ENCODE data around the gene POLDIP2.

DNA sequence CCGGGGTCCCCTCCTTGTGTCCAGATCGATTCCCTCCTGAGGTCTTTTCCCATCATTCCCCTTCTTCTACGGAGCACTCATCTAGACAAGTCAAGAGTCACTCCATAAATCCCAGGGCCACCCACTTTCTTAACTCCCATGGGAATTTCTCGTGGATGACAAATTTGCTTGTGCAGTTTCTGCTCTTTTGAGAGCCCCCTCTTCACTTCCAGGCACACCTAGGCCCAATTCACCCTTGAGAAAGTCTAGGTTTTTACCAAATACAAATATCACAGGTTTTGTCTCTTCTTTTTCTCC is 522 bp upstream of the POLDIP2 start:
- TF ChIP-seq, protein P1, sequence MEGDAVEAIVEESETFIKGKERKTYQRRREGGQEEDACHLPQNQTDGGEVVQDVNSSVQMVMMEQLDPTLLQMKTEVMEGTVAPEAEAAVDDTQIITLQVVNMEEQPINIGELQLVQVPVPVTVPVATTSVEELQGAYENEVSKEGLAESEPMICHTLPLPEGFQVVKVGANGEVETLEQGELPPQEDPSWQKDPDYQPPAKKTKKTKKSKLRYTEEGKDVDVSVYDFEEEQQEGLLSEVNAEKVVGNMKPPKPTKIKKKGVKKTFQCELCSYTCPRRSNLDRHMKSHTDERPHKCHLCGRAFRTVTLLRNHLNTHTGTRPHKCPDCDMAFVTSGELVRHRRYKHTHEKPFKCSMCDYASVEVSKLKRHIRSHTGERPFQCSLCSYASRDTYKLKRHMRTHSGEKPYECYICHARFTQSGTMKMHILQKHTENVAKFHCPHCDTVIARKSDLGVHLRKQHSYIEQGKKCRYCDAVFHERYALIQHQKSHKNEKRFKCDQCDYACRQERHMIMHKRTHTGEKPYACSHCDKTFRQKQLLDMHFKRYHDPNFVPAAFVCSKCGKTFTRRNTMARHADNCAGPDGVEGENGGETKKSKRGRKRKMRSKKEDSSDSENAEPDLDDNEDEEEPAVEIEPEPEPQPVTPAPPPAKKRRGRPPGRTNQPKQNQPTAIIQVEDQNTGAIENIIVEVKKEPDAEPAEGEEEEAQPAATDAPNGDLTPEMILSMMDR (IDR thresholded peaks at IDR 0.05) = no peak
- TF ChIP-seq ZFX (IDR thresholded peaks at IDR 0.05; ENCODE audit: borderline replicate concordance) = no peak

Data from 22Rv1 (cell line).